ENCODE results near the gene C17orf58. TPM values are rescaled to one million over a fixed set of nuclear protein-coding genes. Genes with fewer than 3 reads are reported as not detected.

The C17orf58 gene
- total and polyA plus RNA-seq, 12 donors, result 3.7 to 19.4 (median 10.2) TPM

GRCh38 chr17:67998466-67998865 is 2.2 kb upstream of the C17orf58 start:
- 79 to 90% (median 84%) methylated on average over 2 of the region's 2 CpGs for WGBS, 4 donors
- Histone ChIP-seq H3K9me3 (replicated peaks in 1 of 3) (no peaks in the 10 kb centered on the region), H3K4me3 (no peak overlapping the region), H3K27ac (no peak overlapping the region), H3K27me3 (no peaks in the 10 kb centered on the region), H3K36me3 (replicated peaks in 1 of 2) (no peaks in the 10 kb centered on the region), H3K4me1 (replicated peaks in 1 of 2) (peaks cover 15 to 17% of the 10 kb centered on the region in 2 donors)
- intact Hi-C loops (cut with DNase I), result no loop called here
- DNase-seq, result no peak
- no peak for TF ChIP-seq POLR2A (IDR thresholded peaks at IDR 0.05)
- TF ChIP-seq CTCF (IDR thresholded peaks at IDR 0.05), result no peak

- 0 to 1% (median 1%) methylated on average over 21 to 43 of the region's 43 CpGs for WGBS, 4 donors
These were observed 552 bp downstream of the C17orf58 start for GRCh38 chr17:67995570-67996263.

GRCh38 chr17:67994817-67995569 is 1.3 kb downstream of the C17orf58 start:
- WGBS, 4 donors, result 12 to 18% (median 14%) methylated on average over 9 of the region's 9 CpGs
- Histone ChIP-seq H3K27me3 (no peaks in the 10 kb centered on the region), H3K4me3 (peak overlapping the region in 3 of 4 donors; percentile 16 to 84 (median 36)), H3K4me1 (replicated peaks in 1 of 2) (peaks cover 15 to 24% of the 10 kb centered on the region in 2 donors), H3K27ac (peak overlapping the region in 4 of 5 donors; percentile 24 to 94 (median 76)), H3K9me3 (replicated peaks in 1 of 3) (no peaks in the 10 kb centered on the region), H3K36me3 (replicated peaks in 1 of 2) (no peaks in the 10 kb centered on the region)
- TF ChIP-seq CTCF (IDR thresholded peaks at IDR 0.05) (no peak), POLR2A (IDR thresholded peaks at IDR 0.05) (peak in 1 of 2 donors; percentile 18)
- DNase-seq, result peak; percentile 53 to 76 (median 74)
- intact Hi-C loops (cut with DNase I), result no loop called here

More at GRCh38 chr17:67995570-67996263, 552 bp downstream of the C17orf58 start:
- DNase-seq, result peak in 5 of 7 donors; percentile 39 to 64 (median 45)
- intact Hi-C loops (cut with DNase I), result no loop called here
- no peak for TF ChIP-seq POLR2A (IDR thresholded peaks at IDR 0.05)
- TF ChIP-seq CTCF (IDR thresholded peaks at IDR 0.05), result no peak
- Histone ChIP-seq H3K4me1 (replicated peaks in 1 of 2) (peaks cover 15 to 24% of the 10 kb centered on the region in 2 donors), H3K4me3 (peak overlapping the region; percentile 16 to 84 (median 44)), H3K27me3 (no peaks in the 10 kb centered on the region), H3K36me3 (replicated peaks in 1 of 2) (no peaks in the 10 kb centered on the region), H3K9me3 (replicated peaks in 1 of 3) (no peaks in the 10 kb centered on the region), H3K27ac (peak overlapping the region in 4 of 5 donors; percentile 24 to 94 (median 76))

GRCh38 chr17:67993998-67994361 is 2.3 kb downstream of the C17orf58 start:
- WGBS, 4 donors, result 2 to 5% (median 5%) methylated on average over 21 of the region's 21 CpGs
- Histone ChIP-seq H3K4me1 (replicated peaks in 1 of 2) (peaks cover 15 to 24% of the 10 kb centered on the region in 2 donors), H3K27ac (peak overlapping the region; percentile 64 to 97 (median 89)), H3K36me3 (replicated peaks in 1 of 2) (no peaks in the 10 kb centered on the region), H3K27me3 (no peaks in the 10 kb centered on the region), H3K9me3 (replicated peaks in 1 of 3) (no peaks in the 10 kb centered on the region), H3K4me3 (peak overlapping the region in 3 of 4 donors; percentile 45 to 90 (median 73))
- peak in 1 of 6 experiments; percentile 4 for TF ChIP-seq CTCF (IDR thresholded peaks at IDR 0.05)
- TF ChIP-seq POLR2A (IDR thresholded peaks at IDR 0.05), result no peak
- peak in 1 of 7 donors; percentile 21 for DNase-seq
- intact Hi-C loops (cut with DNase I), result no loop called here
